ENCODE measurements around the gene TNFRSF14. TPM values are rescaled to one million over a fixed set of nuclear protein-coding genes. Genes with fewer than 3 reads are reported as not detected.

TNFRSF14 gene
- total and polyA plus RNA-seq, 4 donors = 14.8 to 38.1 (median 29.1) TPM

GRCh38 chr1:2546515-2547209 is 9.5 kb upstream of the TNFRSF14 start (continued):
- peak in 1 of 2 donors; percentile 48 for TF ChIP-seq RXRA (IDR thresholded peaks at IDR 0.05)
- peak; percentile 23 for TF ChIP-seq FOXA1 (IDR thresholded peaks at IDR 0.05)
- no peak for TF ChIP-seq FOXA2 (IDR thresholded peaks at IDR 0.05)
- TF ChIP-seq HNF4G (IDR thresholded peaks at IDR 0.05) = no peak
- TF ChIP-seq REST (IDR thresholded peaks at IDR 0.05) = peak; percentile 51
- no peak for TF ChIP-seq ATF3 (IDR thresholded peaks at IDR 0.05)
- peak; percentile 82 for TF ChIP-seq YY1 (IDR thresholded peaks at IDR 0.05)
- TF ChIP-seq JUND (IDR thresholded peaks at IDR 0.05) = no peak

GRCh38 chr1:2547210-2548067 is 8.7 kb upstream of the TNFRSF14 start:
- no peak for TF ChIP-seq TAF1 (conservative IDR thresholded peaks at IDR 0.05)
- TF ChIP-seq HNF4A (conservative IDR thresholded peaks at IDR 0.05) = no peak
- TF ChIP-seq NR2F2 (IDR thresholded peaks at IDR 0.05) = no peak
- TF ChIP-seq GABPA (IDR thresholded peaks at IDR 0.05 in 1 of 2, conservative IDR thresholded peaks at IDR 0.05 in 1 of 2) = no peak
- TF ChIP-seq REST (IDR thresholded peaks at IDR 0.05) = no peak
- no peak for TF ChIP-seq HNF4G (IDR thresholded peaks at IDR 0.05)
- TF ChIP-seq MAX (IDR thresholded peaks at IDR 0.05) = no peak
- TF ChIP-seq FOXA1 (IDR thresholded peaks at IDR 0.05) = no peak
- no peak for TF ChIP-seq ATF3 (IDR thresholded peaks at IDR 0.05)
- no peak for TF ChIP-seq EGR1 (IDR thresholded peaks at IDR 0.05; ENCODE audit: low read depth in 2 of 2)
- Histone ChIP-seq H3K4me1 (ENCODE audit: control insufficient read depth in 4 of 4, insufficient read depth in 4 of 4, low read length in 3 of 4) (peaks cover 13 to 49% (median 29%) of the 10 kb centered on the region in 4 donors), H3K9ac (ENCODE audit: low read depth in 1 of 2, low read length in 2 of 2) (peak overlapping the region in 1 of 2 donors; percentile 96)

More at GRCh38 chr1:2547210-2548067, 8.7 kb upstream of the TNFRSF14 start:
- Histone ChIP-seq H3K27ac (ENCODE audit: low read depth in 1 of 2, low read length in 2 of 2) (peak overlapping the region; percentile 96 to 99), H3K9me3 (ENCODE audit: control insufficient read depth in 4 of 4, low read length in 3 of 4) (no peaks in the 10 kb centered on the region), H3K36me3 (ENCODE audit: control insufficient read depth in 4 of 4, insufficient read depth in 3 of 4, low read depth in 1 of 4, low read length in 3 of 4) (no peaks in the 10 kb centered on the region), H3K27me3 (ENCODE audit: control insufficient read depth in 4 of 4, insufficient read depth in 4 of 4, low read length in 3 of 4) (no peaks in the 10 kb centered on the region), H3K4me3 (ENCODE audit: low read depth in 1 of 3, low read length in 3 of 3) (peak overlapping the region; percentile 29 to 58 (median 48))
- WGBS = 13% methylated on average over 27 of the region's 27 CpGs
- DNase-seq (ENCODE audit: low spot score) = no peak
